ENCODE results near the gene RAI1. TPM values are rescaled to one million over a fixed set of nuclear protein-coding genes. Genes with fewer than 3 reads are reported as not detected.

The RAI1 gene
- total and polyA plus RNA-seq, 2 of the 8 experiments (the other 6 are each of a cell fraction or from before 2014, with no cell fraction given), result 0.39 to 1.2 TPM

DNA sequence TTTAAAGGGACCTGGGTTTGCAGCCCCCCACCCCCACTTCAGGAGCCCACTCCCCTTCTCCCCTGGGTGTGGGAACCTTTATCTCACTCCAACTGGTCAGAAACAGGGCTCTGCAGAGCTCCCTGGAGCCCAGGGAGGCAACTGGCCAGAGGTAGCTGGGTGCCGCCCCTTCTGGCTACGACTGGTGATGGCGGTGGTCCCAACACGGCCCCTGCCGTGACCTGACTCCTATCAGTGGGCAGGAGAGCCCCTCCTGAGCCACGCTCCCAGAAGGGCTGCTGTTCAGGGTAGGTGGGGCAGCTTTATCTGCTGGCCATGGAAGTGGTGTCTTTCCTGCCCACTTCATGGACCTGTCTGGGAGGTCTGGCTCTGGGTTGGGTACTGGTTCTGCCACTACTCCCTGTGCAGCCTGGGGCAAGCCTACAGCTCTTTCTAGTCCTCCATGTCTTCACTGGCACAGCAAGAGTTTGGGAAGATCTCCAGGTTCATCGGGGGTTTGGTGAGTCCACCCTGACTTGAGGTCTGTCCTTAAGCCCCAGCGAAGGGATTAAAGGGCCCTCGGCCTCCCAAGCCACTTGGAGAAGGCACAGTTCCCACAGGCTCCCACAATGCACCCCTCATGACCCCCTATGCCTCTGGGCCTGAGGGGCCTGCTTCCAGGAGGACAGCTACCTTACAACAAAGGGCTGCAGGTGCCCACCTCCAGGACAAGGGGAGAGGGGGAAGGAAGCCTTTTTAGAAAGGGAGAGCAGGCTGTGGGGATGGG is 161.0 kb downstream of the RAI1 start (continued):
- TF ChIP-seq, protein P1, sequence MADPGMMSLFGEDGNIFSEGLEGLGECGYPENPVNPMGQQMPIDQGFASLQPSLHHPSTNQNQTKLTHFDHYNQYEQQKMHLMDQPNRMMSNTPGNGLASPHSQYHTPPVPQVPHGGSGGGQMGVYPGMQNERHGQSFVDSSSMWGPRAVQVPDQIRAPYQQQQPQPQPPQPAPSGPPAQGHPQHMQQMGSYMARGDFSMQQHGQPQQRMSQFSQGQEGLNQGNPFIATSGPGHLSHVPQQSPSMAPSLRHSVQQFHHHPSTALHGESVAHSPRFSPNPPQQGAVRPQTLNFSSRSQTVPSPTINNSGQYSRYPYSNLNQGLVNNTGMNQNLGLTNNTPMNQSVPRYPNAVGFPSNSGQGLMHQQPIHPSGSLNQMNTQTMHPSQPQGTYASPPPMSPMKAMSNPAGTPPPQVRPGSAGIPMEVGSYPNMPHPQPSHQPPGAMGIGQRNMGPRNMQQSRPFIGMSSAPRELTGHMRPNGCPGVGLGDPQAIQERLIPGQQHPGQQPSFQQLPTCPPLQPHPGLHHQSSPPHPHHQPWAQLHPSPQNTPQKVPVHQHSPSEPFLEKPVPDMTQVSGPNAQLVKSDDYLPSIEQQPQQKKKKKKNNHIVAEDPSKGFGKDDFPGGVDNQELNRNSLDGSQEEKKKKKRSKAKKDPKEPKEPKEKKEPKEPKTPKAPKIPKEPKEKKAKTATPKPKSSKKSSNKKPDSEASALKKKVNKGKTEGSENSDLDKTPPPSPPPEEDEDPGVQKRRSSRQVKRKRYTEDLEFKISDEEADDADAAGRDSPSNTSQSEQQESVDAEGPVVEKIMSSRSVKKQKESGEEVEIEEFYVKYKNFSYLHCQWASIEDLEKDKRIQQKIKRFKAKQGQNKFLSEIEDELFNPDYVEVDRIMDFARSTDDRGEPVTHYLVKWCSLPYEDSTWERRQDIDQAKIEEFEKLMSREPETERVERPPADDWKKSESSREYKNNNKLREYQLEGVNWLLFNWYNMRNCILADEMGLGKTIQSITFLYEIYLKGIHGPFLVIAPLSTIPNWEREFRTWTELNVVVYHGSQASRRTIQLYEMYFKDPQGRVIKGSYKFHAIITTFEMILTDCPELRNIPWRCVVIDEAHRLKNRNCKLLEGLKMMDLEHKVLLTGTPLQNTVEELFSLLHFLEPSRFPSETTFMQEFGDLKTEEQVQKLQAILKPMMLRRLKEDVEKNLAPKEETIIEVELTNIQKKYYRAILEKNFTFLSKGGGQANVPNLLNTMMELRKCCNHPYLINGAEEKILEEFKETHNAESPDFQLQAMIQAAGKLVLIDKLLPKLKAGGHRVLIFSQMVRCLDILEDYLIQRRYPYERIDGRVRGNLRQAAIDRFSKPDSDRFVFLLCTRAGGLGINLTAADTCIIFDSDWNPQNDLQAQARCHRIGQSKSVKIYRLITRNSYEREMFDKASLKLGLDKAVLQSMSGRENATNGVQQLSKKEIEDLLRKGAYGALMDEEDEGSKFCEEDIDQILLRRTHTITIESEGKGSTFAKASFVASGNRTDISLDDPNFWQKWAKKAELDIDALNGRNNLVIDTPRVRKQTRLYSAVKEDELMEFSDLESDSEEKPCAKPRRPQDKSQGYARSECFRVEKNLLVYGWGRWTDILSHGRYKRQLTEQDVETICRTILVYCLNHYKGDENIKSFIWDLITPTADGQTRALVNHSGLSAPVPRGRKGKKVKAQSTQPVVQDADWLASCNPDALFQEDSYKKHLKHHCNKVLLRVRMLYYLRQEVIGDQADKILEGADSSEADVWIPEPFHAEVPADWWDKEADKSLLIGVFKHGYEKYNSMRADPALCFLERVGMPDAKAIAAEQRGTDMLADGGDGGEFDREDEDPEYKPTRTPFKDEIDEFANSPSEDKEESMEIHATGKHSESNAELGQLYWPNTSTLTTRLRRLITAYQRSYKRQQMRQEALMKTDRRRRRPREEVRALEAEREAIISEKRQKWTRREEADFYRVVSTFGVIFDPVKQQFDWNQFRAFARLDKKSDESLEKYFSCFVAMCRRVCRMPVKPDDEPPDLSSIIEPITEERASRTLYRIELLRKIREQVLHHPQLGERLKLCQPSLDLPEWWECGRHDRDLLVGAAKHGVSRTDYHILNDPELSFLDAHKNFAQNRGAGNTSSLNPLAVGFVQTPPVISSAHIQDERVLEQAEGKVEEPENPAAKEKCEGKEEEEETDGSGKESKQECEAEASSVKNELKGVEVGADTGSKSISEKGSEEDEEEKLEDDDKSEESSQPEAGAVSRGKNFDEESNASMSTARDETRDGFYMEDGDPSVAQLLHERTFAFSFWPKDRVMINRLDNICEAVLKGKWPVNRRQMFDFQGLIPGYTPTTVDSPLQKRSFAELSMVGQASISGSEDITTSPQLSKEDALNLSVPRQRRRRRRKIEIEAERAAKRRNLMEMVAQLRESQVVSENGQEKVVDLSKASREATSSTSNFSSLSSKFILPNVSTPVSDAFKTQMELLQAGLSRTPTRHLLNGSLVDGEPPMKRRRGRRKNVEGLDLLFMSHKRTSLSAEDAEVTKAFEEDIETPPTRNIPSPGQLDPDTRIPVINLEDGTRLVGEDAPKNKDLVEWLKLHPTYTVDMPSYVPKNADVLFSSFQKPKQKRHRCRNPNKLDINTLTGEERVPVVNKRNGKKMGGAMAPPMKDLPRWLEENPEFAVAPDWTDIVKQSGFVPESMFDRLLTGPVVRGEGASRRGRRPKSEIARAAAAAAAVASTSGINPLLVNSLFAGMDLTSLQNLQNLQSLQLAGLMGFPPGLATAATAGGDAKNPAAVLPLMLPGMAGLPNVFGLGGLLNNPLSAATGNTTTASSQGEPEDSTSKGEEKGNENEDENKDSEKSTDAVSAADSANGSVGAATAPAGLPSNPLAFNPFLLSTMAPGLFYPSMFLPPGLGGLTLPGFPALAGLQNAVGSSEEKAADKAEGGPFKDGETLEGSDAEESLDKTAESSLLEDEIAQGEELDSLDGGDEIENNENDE (IDR thresholded peaks at IDR 0.05; ENCODE audit: insufficient replicate concordance, low read length), result no peak
- TF ChIP-seq RXRA (IDR thresholded peaks at IDR 0.05; ENCODE audit: insufficient read depth, low read depth, low read length) (no peak), HDAC2 (IDR thresholded peaks at IDR 0.05; ENCODE audit: borderline replicate concordance in 1 of 2, low read depth in 2 of 2, low read length in 2 of 2) (no peak), CBX8 (IDR thresholded peaks at IDR 0.05; ENCODE audit: borderline replicate concordance, low read depth, low read length) (no peak)

All from H1 (cell line).